Measurements from ENCODE around the gene SARM1. TPM values are rescaled to one million over a fixed set of nuclear protein-coding genes. Genes with fewer than 3 reads are reported as not detected.

Gene SARM1
- total RNA-seq, 1 donor from 2014 or later = 10.1 TPM

- intact Hi-C loops (cut with DNase I) = no loop called here
- H3K27ac ChIP-seq = no peak overlapping the region
- DNase-seq (ENCODE audit: extremely low spot score in 2 of 2) = peak; percentile 28 to 49
Observed at GRCh38 chr17:28326114-28326513, 45.4 kb upstream of the SARM1 start.

GRCh38 chr17:28327031-28327607 lies 44.4 kb upstream of the SARM1 start:
- H3K27ac ChIP-seq = no peak overlapping the region
- no peaks in the 10 kb centered on the region for H3K4me1 ChIP-seq
- intact Hi-C loops (cut with DNase I) = no loop called here
- no peaks in the 10 kb centered on the region for H3K9me3 ChIP-seq
- H3K27me3 ChIP-seq = no peaks in the 10 kb centered on the region
- peaks cover 0 to 36% of the 10 kb centered on the region in 2 donors for H3K36me3 ChIP-seq
- TF ChIP-seq CTCF (IDR thresholded peaks at IDR 0.05) (no peak), POLR2A (IDR thresholded peaks at IDR 0.05) (no peak), POLR2AphosphoS5 (IDR thresholded peaks at IDR 0.05; ENCODE audit: insufficient read depth in 1 of 2, low read depth in 1 of 2) (peak in 1 of 2 donors; percentile 17)
- peak; percentile 40 to 46 for DNase-seq (ENCODE audit: extremely low spot score in 2 of 2)
- no peak overlapping the region for H3K4me3 ChIP-seq

More at GRCh38 chr17:28326114-28326513, 45.4 kb upstream of the SARM1 start:
- Histone ChIP-seq H3K9me3 (no peaks in the 10 kb centered on the region), H3K4me3 (no peak overlapping the region), H3K4me1 (no peaks in the 10 kb centered on the region), H3K36me3 (peaks cover 0 to 27% of the 10 kb centered on the region in 2 donors), H3K27me3 (no peaks in the 10 kb centered on the region)
- no peak for TF ChIP-seq POLR2AphosphoS5 (IDR thresholded peaks at IDR 0.05; ENCODE audit: insufficient read depth in 1 of 2, low read depth in 1 of 2)
- TF ChIP-seq POLR2A (IDR thresholded peaks at IDR 0.05) = no peak
- no peak for TF ChIP-seq CTCF (IDR thresholded peaks at IDR 0.05)

GRCh38 chr17:28327709-28328108 lies 43.8 kb upstream of the SARM1 start:
- no peaks in the 10 kb centered on the region for H3K4me1 ChIP-seq
- intact Hi-C loops (cut with DNase I) = no loop called here
- no peaks in the 10 kb centered on the region for H3K27me3 ChIP-seq
- no peak overlapping the region for H3K4me3 ChIP-seq
- H3K36me3 ChIP-seq = peaks cover 0 to 36% of the 10 kb centered on the region in 2 donors
- no peak overlapping the region for H3K27ac ChIP-seq
- TF ChIP-seq POLR2A (IDR thresholded peaks at IDR 0.05) = no peak
- no peak for TF ChIP-seq CTCF (IDR thresholded peaks at IDR 0.05)
- TF ChIP-seq POLR2AphosphoS5 (IDR thresholded peaks at IDR 0.05; ENCODE audit: insufficient read depth in 1 of 2, low read depth in 1 of 2) = no peak
- DNase-seq (ENCODE audit: extremely low spot score in 2 of 2) = peak in 1 of 2 donors; percentile 8
- H3K9me3 ChIP-seq = no peaks in the 10 kb centered on the region

- Histone ChIP-seq H3K27ac (no peak overlapping the region), H3K9me3 (no peaks in the 10 kb centered on the region), H3K36me3 (peaks cover 0 to 36% of the 10 kb centered on the region in 2 donors), H3K4me1 (peaks cover 6% of the 10 kb centered on the region), H3K4me3 (no peak overlapping the region), H3K27me3 (no peaks in the 10 kb centered on the region)
- intact Hi-C loops (cut with DNase I) = no loop called here
- peak in 1 of 2 donors; percentile 5 for DNase-seq (ENCODE audit: extremely low spot score in 2 of 2)
- TF ChIP-seq POLR2AphosphoS5 (IDR thresholded peaks at IDR 0.05; ENCODE audit: insufficient read depth in 1 of 2, low read depth in 1 of 2) (no peak), POLR2A (IDR thresholded peaks at IDR 0.05) (no peak), CTCF (IDR thresholded peaks at IDR 0.05) (no peak)
Observed at GRCh38 chr17:28328325-28328724, 43.2 kb upstream of the SARM1 start.

- Histone ChIP-seq H3K36me3 (peaks cover 0 to 36% of the 10 kb centered on the region in 2 donors), H3K9me3 (no peaks in the 10 kb centered on the region), H3K4me1 (peaks cover 23% of the 10 kb centered on the region), H3K27me3 (no peaks in the 10 kb centered on the region), H3K27ac (no peak overlapping the region), H3K4me3 (no peak overlapping the region)
- no peak for TF ChIP-seq CTCF (IDR thresholded peaks at IDR 0.05)
- TF ChIP-seq POLR2A (IDR thresholded peaks at IDR 0.05) = no peak
- TF ChIP-seq POLR2AphosphoS5 (IDR thresholded peaks at IDR 0.05; ENCODE audit: insufficient read depth in 1 of 2, low read depth in 1 of 2) = no peak
- intact Hi-C loops (cut with DNase I) = no loop called here
- DNase-seq (ENCODE audit: extremely low spot score in 2 of 2) = no peak
Observed at GRCh38 chr17:28330671-28331070, 40.8 kb upstream of the SARM1 start.

Measured in vagina (tissue), 2 donors.